Erythroblast (primary cell): ENCODE data around the gene LRMDA.

ENCODE experiments used
- GATA1 ChIP-seq: IDR thresholded peaks from 2 replicates; pipeline ENCODE4 v1.6.1; 2011; ENCODE audit warnings: low read depth, mild to moderate bottlenecking, control low read depth, low read length, moderate library complexity
- POLR2A ChIP-seq: IDR thresholded peaks from 2 replicates; pipeline ENCODE4 v1.6.1; 2011; ENCODE audit warnings: mild to moderate bottlenecking, low read length

DNA sequence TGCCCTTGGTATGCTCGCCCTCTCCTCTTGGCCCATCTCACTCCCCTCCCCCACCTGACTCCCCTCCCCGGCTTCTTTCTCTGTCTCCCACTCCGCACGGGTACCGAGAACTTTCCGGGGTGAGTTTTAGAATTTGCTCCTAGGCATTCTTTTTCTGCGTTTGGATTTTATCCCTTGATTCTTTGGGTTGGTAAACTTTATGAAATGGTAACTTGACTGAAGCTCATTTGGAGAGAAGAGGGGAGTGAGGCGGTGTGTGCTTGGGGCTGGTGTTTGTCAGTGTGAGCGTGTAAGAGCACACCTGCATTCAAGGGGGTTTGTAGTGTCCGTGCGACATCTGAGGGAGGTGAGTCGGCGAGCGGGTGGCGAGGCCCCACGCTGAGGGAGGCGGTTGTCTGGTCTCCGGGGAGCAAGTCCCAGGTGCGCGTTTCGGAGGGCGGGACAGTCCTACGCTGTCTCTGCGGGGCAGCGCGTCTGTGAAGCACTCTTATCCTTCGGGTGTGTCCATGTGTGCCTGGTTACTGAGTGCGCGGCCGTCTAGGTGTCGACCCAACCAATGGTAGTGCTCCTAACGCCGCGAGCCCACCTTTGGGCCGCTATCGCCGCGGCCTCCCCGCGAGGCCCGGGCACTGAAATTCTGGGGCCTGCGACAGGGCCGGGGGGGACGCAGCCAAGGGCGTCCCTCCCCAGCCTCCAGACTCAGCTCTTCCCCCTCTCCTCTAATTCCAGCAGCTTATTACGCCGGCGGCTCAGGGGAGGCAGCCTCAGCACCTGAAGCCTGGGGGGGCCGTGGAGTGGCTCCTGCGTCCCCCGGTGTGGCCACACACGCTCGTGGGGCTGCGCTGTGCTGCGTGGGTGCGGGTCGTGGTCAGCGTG lies 27.2 kb upstream of the LRMDA start:
- TF ChIP-seq POLR2A (no peak), GATA1 (no peak)
